H9 (cell line): ENCODE measurements around the gene STH. TPM values are rescaled to one million over a fixed set of nuclear protein-coding genes. Genes with fewer than 3 reads are reported as not detected.
A peak's percentile ranks its signal among the peaks of the same experiment; 100 is the strongest.

Source experiments
- DNase-seq: peaks from one replicate; pipeline ENCODE4 v3.0.0-alpha.2; 2017
- H2AFZ ChIP-seq: one replicate; pipeline ENCODE4 v1.6.1; 2013; ENCODE audit warnings: mild to moderate bottlenecking, low read length, control low read depth, moderate library complexity
- H2AK5ac ChIP-seq: 2 replicates; pipeline ENCODE4 v1.6.1; 2013; ENCODE audit warnings: low read length, control low read depth, mixed read lengths; ENCODE audit not compliant: insufficient read length
- H2BK120ac ChIP-seq: one replicate; pipeline ENCODE4 v1.6.1; 2013; ENCODE audit warnings: low read depth, mild to moderate bottlenecking, low read length, control low read depth, inconsistent platforms; ENCODE audit not compliant: poor library complexity, severe bottlenecking
- H2BK12ac ChIP-seq: 2 replicates; pipeline ENCODE4 v1.6.1; 2013; ENCODE audit warnings: low read length, control low read depth, mixed read lengths, low read depth; ENCODE audit not compliant: insufficient read length
- H2BK15ac ChIP-seq: 2 replicates; pipeline ENCODE4 v1.6.1; 2013; ENCODE audit warnings: low read depth, low read length, control low read depth
- H2BK20ac ChIP-seq: one replicate; pipeline ENCODE4 v1.6.1; 2013; ENCODE audit warnings: low read depth, mild to moderate bottlenecking, low read length, control low read depth, inconsistent platforms; ENCODE audit not compliant: poor library complexity, severe bottlenecking
- H2BK5ac ChIP-seq: 2 replicates; pipeline ENCODE4 v1.6.1; 2013; ENCODE audit warnings: low read length, control low read depth, mixed read lengths; ENCODE audit not compliant: insufficient read length
- H3K14ac ChIP-seq: 2 replicates; pipeline ENCODE4 v1.6.1; 2013; ENCODE audit warnings: low read length, control low read depth; ENCODE audit not compliant: insufficient read depth
- H3K18ac ChIP-seq: 2 replicates; pipeline ENCODE4 v1.6.1; 2013; ENCODE audit warnings: low read depth, mild to moderate bottlenecking, mixed read lengths, low read length, control low read depth; ENCODE audit not compliant: insufficient read length
- H3K23ac ChIP-seq: 2 replicates; pipeline ENCODE4 v1.6.1; 2013; ENCODE audit warnings: low read length, control low read depth, mixed read lengths, low read depth; ENCODE audit not compliant: insufficient read length
- H3K23me2 ChIP-seq: 2 replicates; pipeline ENCODE4 v1.6.1; 2013; ENCODE audit warnings: low read depth, mild to moderate bottlenecking, mixed read lengths, low read length, control low read depth; ENCODE audit not compliant: insufficient read length, poor library complexity, severe bottlenecking
- H3K27ac ChIP-seq: 2 replicates; pipeline ENCODE4 v1.5.1; 2013; ENCODE audit warnings: low read length, control low read depth, mixed read lengths, low read depth; ENCODE audit not compliant: insufficient read length
- H3K27me3 ChIP-seq: 2 replicates; pipeline ENCODE4 v1.6.1; 2013; ENCODE audit warnings: low read length, control low read depth, inconsistent platforms; ENCODE audit not compliant: insufficient read depth
- H3K4ac ChIP-seq: 2 replicates; pipeline ENCODE4 v1.6.1; 2013; ENCODE audit warnings: low read depth, mild to moderate bottlenecking, control low read depth, inconsistent platforms, low read length, moderate library complexity
- H3K4me1 ChIP-seq: 2 replicates; pipeline ENCODE4 v1.6.1; 2013; ENCODE audit warnings: low read length, control low read depth, inconsistent platforms; ENCODE audit not compliant: insufficient read depth
- H3K4me2 ChIP-seq: 2 replicates; pipeline ENCODE4 v1.6.1; 2013; ENCODE audit warnings: low read length, control low read depth, mixed read lengths; ENCODE audit not compliant: insufficient read length, insufficient read depth
- H3K56ac ChIP-seq: 2 replicates; pipeline ENCODE4 v1.6.1; 2013; ENCODE audit warnings: low read depth, mild to moderate bottlenecking, mixed read lengths, low read length, control low read depth; ENCODE audit not compliant: insufficient read length
- H3K79me1 ChIP-seq: 2 replicates; pipeline ENCODE4 v1.6.1; 2013; ENCODE audit warnings: low read depth, mild to moderate bottlenecking, moderate library complexity, low read length, control low read depth, inconsistent platforms; ENCODE audit not compliant: insufficient read depth, poor library complexity, severe bottlenecking
- H3K79me2 ChIP-seq: 2 replicates; pipeline ENCODE4 v1.6.1; 2013; ENCODE audit warnings: low read length, control low read depth, inconsistent platforms; ENCODE audit not compliant: insufficient read depth
- H3K9ac ChIP-seq: 2 replicates; pipeline ENCODE4 v1.6.1; 2013; ENCODE audit warnings: low read length, control low read depth, mixed read lengths; ENCODE audit not compliant: insufficient read length; ENCODE audit errors: extremely low read depth
- H3K9me3 ChIP-seq: one replicate; pipeline ENCODE4 v1.6.1; 2013; ENCODE audit warnings: low read depth, low read length, inconsistent platforms; ENCODE audit not compliant: control insufficient read depth
- H3T11ph ChIP-seq: one replicate; pipeline ENCODE4 v1.6.1; 2013; ENCODE audit warnings: mild to moderate bottlenecking, low read length, control low read depth, inconsistent platforms
- H4K20me1 ChIP-seq: one replicate; pipeline ENCODE4 v1.6.1; 2013; ENCODE audit not compliant: control insufficient read depth, insufficient read length, insufficient read depth
- H4K5ac ChIP-seq: 2 replicates; pipeline ENCODE4 v1.6.1; 2013; ENCODE audit warnings: low read depth, mild to moderate bottlenecking, mixed read lengths, low read length, control low read depth; ENCODE audit not compliant: insufficient read length
- H4K8ac ChIP-seq: replicated peaks from 2 replicates; pipeline ENCODE4 v1.6.1; 2013; ENCODE audit warnings: low read length, control low read depth, mixed read lengths, low read depth; ENCODE audit not compliant: insufficient read length
- H4K91ac ChIP-seq: 2 replicates; pipeline ENCODE4 v1.6.1; 2013; ENCODE audit warnings: low read depth, mild to moderate bottlenecking, moderate library complexity, mixed read lengths, low read length, control low read depth; ENCODE audit not compliant: insufficient read length
- H3K27ac Mint-ChIP-seq, 3 experiments: 2 replicates in 2 of 3; 3 replicates in 1 of 3; pipeline ENCODE4 v1.8.0; 2020 to 2021; ENCODE audit warnings: mixed read lengths in 3 of 3, mild to moderate bottlenecking in 1 of 3, moderate library complexity in 1 of 3
- H3K27me3 Mint-ChIP-seq: 2 replicates; pipeline ENCODE4 v1.8.0; 2021; ENCODE audit warnings: low read depth, mild to moderate bottlenecking, moderate library complexity, mixed read lengths
- H3K36me3 Mint-ChIP-seq, 3 experiments: 2 replicates in 2 of 3; 3 replicates in 1 of 3; pipeline ENCODE4 v1.8.0; 2020 to 2021; ENCODE audit warnings: low read depth in 3 of 3, mixed read lengths in 3 of 3; ENCODE audit not compliant: insufficient read depth in 1 of 3
- H3K4me1 Mint-ChIP-seq, 2 experiments: 2 replicates each; pipeline ENCODE4 v1.8.0; 2020; ENCODE audit warnings: mixed read lengths in 2 of 2
- H3K4me3 Mint-ChIP-seq, 2 experiments: 2 replicates in 1 of 2; 3 replicates in 1 of 2; pipeline ENCODE4 v1.8.0; 2020 to 2021; ENCODE audit warnings: mild to moderate bottlenecking in 2 of 2, mixed read lengths in 2 of 2, moderate library complexity in 1 of 2
- H3K9me3 Mint-ChIP-seq, 2 experiments: 2 replicates in 1 of 2; 3 replicates in 1 of 2; pipeline ENCODE4 v1.8.0; 2020; ENCODE audit warnings: mild to moderate bottlenecking in 2 of 2, mixed read lengths in 2 of 2, moderate library complexity in 1 of 2
- CTCF ChIP-seq: fragments of 200-600 bp; sonication (generic); conservative IDR thresholded peaks from 3 replicates; pipeline ENCODE4 v1.8.0; 2021; ENCODE audit warnings: antibody characterized with exemption, mild to moderate bottlenecking
- WGBS: extraction: QIAGEN DNeasy Blood & Tissue Kit; methylation state at CpG from one replicate; pipeline ENCODE4 v1.1.7; 2013; ENCODE audit warnings: missing lambda C conversion rate, low lambda C conversion rate, mixed read lengths; ENCODE audit not compliant: insufficient read length; ENCODE audit errors: extremely low coverage; 5-methylcytosine and 5-hydroxymethylcytosine counted together
- total RNA-seq: library from RNA; stranded (reverse); gene quantifications from 2 replicates; pipeline ENCODE4 v1.2.1, GENCODE V29; 2021

STH gene
- total RNA-seq, 1 experiment from 2014 or later = not detected

- no peaks in the 10 kb centered on the region for H3K23me2 ChIP-seq
- H3K14ac ChIP-seq = no peak overlapping the region; the same call in 1 of the 2 replicates
- DNase-seq = no peak
- H2AK5ac ChIP-seq = no peak overlapping the region
- H3K4me2 ChIP-seq = no peak overlapping the region
- no peak overlapping the region for H3K56ac ChIP-seq
- H3K79me2 ChIP-seq = no peaks in the 10 kb centered on the region
- H3T11ph ChIP-seq = no peak overlapping the region
- H3K27me3 Mint-ChIP-seq = no peaks in the 10 kb centered on the region; the same call in 1 of the 2 replicates
- H3K9ac ChIP-seq = no peak overlapping the region
- H4K91ac ChIP-seq = no peak overlapping the region
- H3K27me3 ChIP-seq = no peaks in the 10 kb centered on the region
- H3K27ac Mint-ChIP-seq = peak overlapping the region; percentile 66 to 86 (median 85)
- peaks cover 34 to 43% of the 10 kb centered on the region in 2 experiments for H3K4me1 Mint-ChIP-seq
- H3K4me1 ChIP-seq = peaks cover 2% of the 10 kb centered on the region; the same call in 1 of the 2 replicates
- H2BK12ac ChIP-seq = no peak overlapping the region
- H3K36me3 Mint-ChIP-seq = peaks cover 20 to 57% (median 50%) of the 10 kb centered on the region in 3 experiments; a peak in 6 of 7 replicates
- H4K8ac ChIP-seq = no peak overlapping the region
- H3K79me1 ChIP-seq = no peaks in the 10 kb centered on the region
- H3K4me3 Mint-ChIP-seq = peak overlapping the region in 1 of 2 experiments; percentile 57; a peak in 1 of 5 replicates
- H3K23ac ChIP-seq = no peak overlapping the region
- no peak for TF ChIP-seq CTCF
- H2BK20ac ChIP-seq = no peak overlapping the region
- WGBS = no CpG with 5 or more reads among the region's 12 CpGs
- H3K18ac ChIP-seq = no peak overlapping the region
- H2BK15ac ChIP-seq = no peak overlapping the region
- no peaks in the 10 kb centered on the region for H3K9me3 ChIP-seq
- no peak overlapping the region for H2AFZ ChIP-seq
- no peak overlapping the region for H3K4ac ChIP-seq
- no peak overlapping the region for H4K5ac ChIP-seq
- H3K9me3 Mint-ChIP-seq = no peaks in the 10 kb centered on the region
- H3K27ac ChIP-seq = no peak overlapping the region
- H2BK120ac ChIP-seq = no peak overlapping the region
- no peaks in the 10 kb centered on the region for H4K20me1 ChIP-seq
- H2BK5ac ChIP-seq = no peak overlapping the region
Observed at GRCh38 chr17:46027048-46027975, 28.3 kb downstream of the STH start.
